Measurements from ENCODE around the gene BTBD2.
"Not testable (repeated sequence)": the region's sequence is repeated elsewhere in the genome, so short reads cannot be mapped to it uniquely, and the experiment has no call there.

BTBD2 gene

GRCh38 chr19:2014131-2014571, 1.4 kb downstream of the BTBD2 start:
- DNase-seq (ENCODE audit: low read depth in 2 of 2): no peak

GRCh38 chr19:2013683-2013961, 1.9 kb downstream of the BTBD2 start:
- DNase-seq (ENCODE audit: low read depth in 2 of 2): no peak

- DNase-seq (ENCODE audit: low read depth in 2 of 2): no peak
Observed at GRCh38 chr19:2012941-2013682, 2.4 kb downstream of the BTBD2 start.

- no peak for DNase-seq (ENCODE audit: low read depth in 2 of 2)
Observed at GRCh38 chr19:2011169-2011568, 4.3 kb downstream of the BTBD2 start.

DNA sequence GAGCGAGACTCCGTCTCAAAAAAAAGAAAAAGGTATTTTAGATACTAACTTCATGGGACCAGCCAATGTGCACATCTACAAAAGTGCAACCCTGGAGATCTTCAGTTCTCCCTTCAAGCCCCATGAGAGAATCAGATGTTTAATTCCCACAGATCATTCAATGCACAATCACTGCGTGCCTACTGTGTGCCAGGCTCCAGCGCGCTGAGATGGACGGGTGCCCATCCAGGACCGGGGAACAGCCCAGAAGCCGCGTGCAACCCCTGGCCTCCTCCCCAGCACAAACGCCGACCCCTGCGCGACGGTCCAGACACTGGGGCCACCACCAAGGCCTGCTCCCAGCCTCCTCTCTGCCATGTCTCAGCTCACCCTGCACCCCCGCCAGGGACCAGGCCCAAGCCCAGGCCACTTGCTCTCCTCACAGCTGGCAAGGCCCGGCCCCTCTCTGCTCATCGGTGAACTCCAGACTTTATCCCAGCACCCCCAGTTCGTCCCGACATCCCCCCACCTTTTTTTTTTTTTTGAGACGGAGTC, 5.3 kb downstream of the BTBD2 start:
- DNase-seq (ENCODE audit: low read depth in 2 of 2): no peak

GRCh38 chr19:2003874-2004273, 11.6 kb downstream of the BTBD2 start:
- DNase-seq (ENCODE audit: low read depth in 2 of 2): no peak

- no peak for DNase-seq (ENCODE audit: low read depth in 2 of 2)
Observed at GRCh38 chr19:1999856-2000515, 15.5 kb downstream of the BTBD2 start.

- no peak for DNase-seq (ENCODE audit: low read depth in 2 of 2)
Observed at GRCh38 chr19:1998712-1999708, 16.5 kb downstream of the BTBD2 start.

DNA sequence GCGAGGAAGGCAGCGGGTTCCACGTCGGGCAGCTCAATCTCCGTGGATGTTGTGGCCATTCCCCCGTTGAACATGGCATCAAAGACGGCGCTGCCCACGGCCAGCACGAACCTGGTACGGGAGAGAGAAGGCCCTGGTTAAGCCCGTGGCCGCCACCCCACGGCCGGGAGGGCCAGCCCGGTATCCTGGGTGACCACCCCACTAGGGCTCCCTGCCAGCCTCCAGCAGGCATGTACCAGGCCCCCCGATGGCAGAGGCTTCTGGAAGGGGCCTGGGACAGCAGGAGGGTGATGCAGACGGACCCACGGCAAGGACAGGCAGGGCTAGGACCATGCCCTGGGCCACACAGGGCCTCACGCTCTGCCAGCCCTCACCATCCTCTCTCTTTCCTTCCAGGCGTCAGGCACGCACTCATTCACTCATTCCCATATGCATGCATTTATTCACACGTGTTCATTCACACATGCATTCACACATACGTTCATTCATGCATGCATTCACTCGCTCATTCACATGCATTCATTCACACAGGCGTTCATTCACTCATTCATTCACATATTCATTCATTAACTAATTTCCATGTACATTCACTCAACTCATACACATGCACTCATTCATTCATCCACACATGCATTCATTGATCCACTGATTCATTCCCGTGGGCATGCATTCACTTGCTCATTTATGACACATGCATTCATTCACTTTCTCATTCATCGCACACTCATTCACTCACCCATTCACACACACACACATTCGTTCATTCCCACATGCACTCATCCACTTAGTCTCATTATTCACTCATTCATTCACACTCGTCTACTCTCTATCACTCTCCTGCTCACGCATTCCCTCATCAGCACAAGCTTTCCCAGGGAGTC, 17.9 kb downstream of the BTBD2 start:
- no peak for DNase-seq (ENCODE audit: low read depth in 2 of 2)

DNA sequence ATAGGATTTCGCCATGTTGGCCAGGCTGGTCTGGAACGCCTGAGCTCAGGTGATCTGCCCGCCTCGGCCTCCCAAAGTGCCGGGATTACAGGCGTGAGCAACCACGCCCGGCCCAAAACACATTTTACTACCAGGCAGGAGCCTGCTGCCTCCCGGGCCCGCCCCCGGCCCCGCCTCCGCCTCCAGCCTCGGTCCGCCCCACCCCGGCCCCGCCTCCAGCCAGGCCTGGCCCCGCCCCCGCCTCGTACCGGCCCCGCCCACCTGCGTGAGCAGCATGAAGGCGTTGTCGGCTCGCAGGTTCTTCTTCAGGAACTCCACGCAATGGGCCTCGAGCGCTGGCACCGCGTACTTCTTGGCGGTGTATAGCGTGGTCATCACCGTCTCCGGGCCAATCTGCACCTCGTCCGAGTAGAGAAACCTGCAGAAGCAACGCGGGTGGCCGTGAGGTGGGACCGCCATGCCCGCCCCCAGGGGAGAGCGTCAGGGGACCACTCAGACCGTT, 22.7 kb downstream of the BTBD2 start:
- DNase-seq (ENCODE audit: low read depth in 2 of 2): peak; percentile 19 to 33

GRCh38 chr19:1991018-1991913, 24.2 kb downstream of the BTBD2 start:
- DNase-seq (ENCODE audit: low read depth in 2 of 2): no peak

GRCh38 chr19:1990230-1991017, 25.1 kb downstream of the BTBD2 start:
- DNase-seq (ENCODE audit: low read depth in 2 of 2): no peak

- no peak for DNase-seq (ENCODE audit: low read depth in 2 of 2)
Observed at GRCh38 chr19:1989513-1990229, 25.8 kb downstream of the BTBD2 start.

GRCh38 chr19:1988464-1988863, 27.1 kb downstream of the BTBD2 start:
- not testable (repeated sequence) for DNase-seq (ENCODE audit: low read depth in 2 of 2)

DNA sequence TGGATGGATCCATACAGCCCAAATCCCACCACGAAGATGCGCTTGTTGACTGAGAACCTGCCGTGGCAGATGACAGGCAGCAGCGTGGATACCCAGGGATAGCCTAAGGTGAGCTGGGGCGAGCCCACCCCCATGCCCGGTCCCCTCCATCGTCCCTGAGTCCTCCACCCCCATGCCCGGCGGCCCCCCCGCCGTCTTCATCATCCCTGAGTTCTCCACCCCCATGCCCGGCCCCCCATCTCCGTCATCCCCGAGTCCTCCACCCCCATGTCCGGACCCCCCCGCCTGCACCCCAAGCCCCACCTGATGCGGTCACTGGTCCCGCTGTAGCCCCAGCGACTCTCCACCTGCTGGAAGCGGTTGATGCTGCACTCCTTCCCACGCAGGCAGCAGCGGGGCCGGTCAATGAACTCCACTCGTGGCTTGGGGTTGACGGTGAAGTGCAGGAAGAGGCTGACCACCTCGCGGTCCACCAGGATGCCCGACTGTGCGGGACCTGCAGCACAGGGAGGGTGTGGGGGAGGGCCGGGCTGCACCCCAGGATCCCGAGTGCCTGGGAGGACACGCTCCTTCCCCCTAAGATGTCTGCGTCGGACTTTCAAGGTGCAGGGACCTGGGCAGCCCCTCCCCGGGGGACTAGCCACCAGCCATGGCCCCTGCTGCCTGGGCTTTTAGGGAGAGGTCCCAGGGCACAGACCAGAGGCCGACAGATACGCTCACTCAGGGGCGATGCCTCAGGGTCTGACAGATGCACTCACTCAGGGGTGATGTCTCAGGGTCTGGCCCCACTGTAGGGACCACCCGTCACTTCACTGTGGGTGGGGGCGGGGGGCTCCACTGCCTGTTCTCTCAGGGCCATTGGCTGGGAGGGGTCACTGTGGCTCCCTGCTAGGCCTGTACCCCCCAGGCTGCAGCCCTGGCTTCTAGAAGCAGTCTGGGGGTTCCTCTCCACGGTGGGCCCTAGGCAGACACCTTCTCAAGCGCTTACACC, 28.0 kb downstream of the BTBD2 start:
- no peak for DNase-seq (ENCODE audit: low read depth in 2 of 2)

GRCh38 chr19:1986357-1987162, 29.0 kb downstream of the BTBD2 start:
- no peak for DNase-seq (ENCODE audit: low read depth in 2 of 2)
